Stimulated activated CD4-positive, alpha-beta T cell treated with anti-CD3 and anti-CD28 coated beads, TNF-alpha, amount 100 ng/mL, for 24 hours (primary cell): ENCODE measurements around the gene HTR3C.
"Not testable (repeated sequence)": the region's sequence is repeated elsewhere in the genome, so short reads cannot be mapped to it uniquely, and the experiment has no call there.

Experiments
- DNase-seq, 3 experiments: peaks; one replicate each; pipeline ENCODE4 v3.0.0-alpha.2; 2020; ENCODE audit warnings: low read depth in 3 of 3

HTR3C gene

GRCh38 chr3:184031187-184031792, 21.6 kb upstream of the HTR3C start, which contains the start of gene HTR3D:
HTR3D (plus strand) TSS chr3:184031742; CDS start chr3:184031742, 0 bp downstream.
- DNase-seq = no peak

GRCh38 chr3:184037816-184038215, 15.0 kb upstream of the HTR3C start:
- no peak for DNase-seq

- not testable (repeated sequence) for DNase-seq
Observed at GRCh38 chr3:184038307-184038706, 14.5 kb upstream of the HTR3C start.

GRCh38 chr3:184039414-184039813, 13.4 kb upstream of the HTR3C start:
- no peak for DNase-seq

GRCh38 chr3:184040010-184040409, 12.8 kb upstream of the HTR3C start:
- DNase-seq = no peak

GRCh38 chr3:184042617-184043016, 10.2 kb upstream of the HTR3C start:
- DNase-seq = no peak

- DNase-seq = no peak
Observed at GRCh38 chr3:184045995-184046394, 6.9 kb upstream of the HTR3C start.

GRCh38 chr3:184050217-184050847, 2.5 kb upstream of the HTR3C start:
- no peak for DNase-seq

- no peak for DNase-seq
Observed at GRCh38 chr3:184058029-184058428, 5.2 kb downstream of the HTR3C start.

- DNase-seq = no peak
Observed at GRCh38 chr3:184059424-184059823, 6.6 kb downstream of the HTR3C start.

- DNase-seq = no peak
Observed at GRCh38 chr3:184062637-184063036, 9.8 kb downstream of the HTR3C start.

- DNase-seq = no peak
Observed at GRCh38 chr3:184066211-184066610, 13.4 kb downstream of the HTR3C start.

GRCh38 chr3:184067573-184068055, 14.8 kb downstream of the HTR3C start:
- no peak for DNase-seq

- no peak for DNase-seq
Observed at GRCh38 chr3:184068344-184068743, 15.5 kb downstream of the HTR3C start.

- not testable (repeated sequence) for DNase-seq
Observed at GRCh38 chr3:184071142-184071541, 18.3 kb downstream of the HTR3C start.

- no peak for DNase-seq
Observed at GRCh38 chr3:184073621-184074020, 20.8 kb downstream of the HTR3C start.

GRCh38 chr3:184075901-184076300, 23.1 kb downstream of the HTR3C start:
- DNase-seq = no peak

- no peak for DNase-seq
Observed at GRCh38 chr3:184077881-184078280, 25.0 kb downstream of the HTR3C start.

GRCh38 chr3:184078851-184079250, 26.0 kb downstream of the HTR3C start:
- no peak for DNase-seq

GRCh38 chr3:184081116-184081830, 28.4 kb downstream of the HTR3C start:
- no peak for DNase-seq

GRCh38 chr3:184082034-184082433, 29.2 kb downstream of the HTR3C start:
- no peak for DNase-seq

- DNase-seq = no peak
Observed at GRCh38 chr3:184082465-184082864, 29.6 kb downstream of the HTR3C start.

GRCh38 chr3:184085389-184085852, 32.6 kb downstream of the HTR3C start:
- no peak for DNase-seq
